ENCODE measurements around the gene MMAA. TPM values are rescaled to one million over a fixed set of nuclear protein-coding genes. Genes with fewer than 3 reads are reported as not detected.

Gene MMAA
- total and polyA plus RNA-seq, 5 donors: 3.4 to 10.6 (median 8.1) TPM

Other genes with a start within 250 kb of the MMAA start
- gene SMAD1, start 137.5 kb upstream of the MMAA start, total RNA-seq: 10 to 100 TPM in 1 of 4 donors, 1 to 10 TPM in 3; 8.3 to 12.0 (median 9.5) TPM
- 2.8 TPM for gene SMAD1, start 137.5 kb upstream of the MMAA start, polyA plus RNA-seq
- not detected for gene C4orf51, start 60.8 kb downstream of the MMAA start, total RNA-seq
- not detected for gene C4orf51, start 60.8 kb downstream of the MMAA start, polyA plus RNA-seq

All from right cardiac atrium (tissue), 5 donors.